GM12878 (cell line): ENCODE data around the gene MAP1LC3B. TPM values are rescaled to one million over a fixed set of nuclear protein-coding genes. Genes with fewer than 3 reads are reported as not detected.

Source experiments
- ATAC-seq: fragments of 200-7000 bp; cut with Tn5 transposase; 3 replicates; pipeline ENCODE4 v1.9.1; 2020; ENCODE audit warnings: mild to moderate bottlenecking, moderate library complexity
- BruUV-seq: library from RNA; stranded (reverse); fragments of 400-500 nt; replicated peaks from 2 replicates; lab custom pipeline; 2021; lab: Mats Ljungman, UMichigan
- CTCF ChIA-PET: fragments of 300-600 bp; sonication (Branson Sonifier 250); formaldehyde crosslinking; extraction: SDS; loops from one replicate; lab custom pipeline; 2021; ENCODE audit warnings: inconsistent platforms; lab: Yijun Ruan, JAX
- POLR2A ChIA-PET: fragments of 350-600 bp; formaldehyde crosslinking; extraction: SDS; loops from one replicate; lab custom pipeline; 2021; ENCODE audit warnings: inconsistent platforms; lab: Charles Lee
- RAD21 ChIA-PET: fragments of 300-600 bp; sonication (Branson Sonifier 250); formaldehyde crosslinking; loops from one replicate; lab custom pipeline; 2023; ENCODE audit warnings: antibody characterized with exemption; ENCODE audit not compliant: unreplicated experiment; lab: Charles Lee
- SMC1A ChIA-PET: fragments of 300-600 bp; sonication (Branson Sonifier 250); formaldehyde crosslinking; loops from one replicate; lab custom pipeline; 2023; ENCODE audit not compliant: unreplicated experiment, uncharacterized antibody; lab: Charles Lee
- DNase-seq: peaks from one replicate; pipeline ENCODE4 v3.0.0-alpha.2; 2011; ENCODE audit warnings: low read depth, low spot score
- FAIRE-seq: peaks from 3 replicates; lab custom pipeline; 2011; peaks lifted over from hg19 to GRCh38; lab: Jason Lieb, UNC
- H2AFZ ChIP-seq: 2 replicates; pipeline ENCODE4 v1.6.0; 2011; ENCODE audit warnings: low read depth, low read length, control low read depth; ENCODE audit not compliant: control insufficient read depth
- H3K27ac ChIP-seq: 2 replicates; pipeline ENCODE4 v1.5.1; 2011; ENCODE audit warnings: control low read depth; ENCODE audit not compliant: control insufficient read depth, insufficient read depth
- H3K27me3 ChIP-seq, 2 experiments: replicated peaks in 1 of 2; 2 replicates each; pipeline versions ENCODE4 v1.6.0 to v1.6.1; 2011; ENCODE audit warnings: low read length in 1 of 2; ENCODE audit not compliant: control insufficient read depth in 2 of 2, insufficient read depth in 2 of 2
- H3K36me3 ChIP-seq, 2 experiments: 2 replicates each; pipeline ENCODE4 v1.5.1; 2011; ENCODE audit warnings: low read length in 1 of 2; ENCODE audit not compliant: control insufficient read depth in 2 of 2, insufficient read depth in 2 of 2
- H3K4me1 ChIP-seq: 2 replicates; pipeline ENCODE4 v1.6.1; 2011; ENCODE audit warnings: mild to moderate bottlenecking, low read length, moderate library complexity, mixed read lengths; ENCODE audit not compliant: control insufficient read depth, insufficient read depth
- H3K4me2 ChIP-seq: 2 replicates; pipeline ENCODE4 v1.6.0; 2011; ENCODE audit warnings: control low read depth; ENCODE audit not compliant: control insufficient read depth, insufficient read depth
- H3K4me3 ChIP-seq: fragments of 200-600 bp; sonication (generic); 2 replicates; pipeline ENCODE4 v1.5.1; 2016
- H3K79me2 ChIP-seq: 2 replicates; pipeline ENCODE4 v1.6.0; 2011; ENCODE audit warnings: low read length; ENCODE audit not compliant: control insufficient read depth, insufficient read depth
- H3K9ac ChIP-seq: 2 replicates; pipeline ENCODE4 v1.8.0; 2011; ENCODE audit warnings: low read length, control low read depth, mixed read lengths; ENCODE audit not compliant: control insufficient read depth, insufficient read depth
- H3K9me3 ChIP-seq: replicated peaks from 3 replicates; pipeline ENCODE4 v1.5.1; 2011; ENCODE audit warnings: mild to moderate bottlenecking, low read length; ENCODE audit not compliant: control insufficient read depth, insufficient read depth
- H4K20me1 ChIP-seq: 2 replicates; pipeline ENCODE4 v1.6.0; 2011; ENCODE audit not compliant: control insufficient read depth, insufficient read depth
- ATF7 ChIP-seq: fragments of 450-650 bp; IDR thresholded peaks from 2 replicates; pipeline ENCODE4 v1.6.1; 2016; ENCODE audit warnings: low read depth, mild to moderate bottlenecking
- GATAD2B ChIP-seq: fragments of 450-650 bp; conservative IDR thresholded peaks from 2 replicates; pipeline ENCODE4 v1.6.1; 2017; ENCODE audit warnings: low read depth, mild to moderate bottlenecking, moderate library complexity
- HDGF ChIP-seq: fragments of 450-650 bp; IDR thresholded peaks from 2 replicates; pipeline ENCODE4 v1.6.1; 2016; ENCODE audit warnings: antibody characterized with exemption
- KDM1A ChIP-seq: fragments of 200-600 bp; sonication (generic); IDR thresholded peaks from 2 replicates; pipeline ENCODE4 v1.6.1; 2016; ENCODE audit warnings: borderline replicate concordance
- MYC ChIP-seq: IDR thresholded peaks from 2 replicates; pipeline ENCODE4 v1.6.1; 2011; ENCODE audit warnings: mild to moderate bottlenecking, low read length, moderate library complexity, inconsistent platforms; ENCODE audit not compliant: insufficient read depth, insufficient replicate concordance, insufficient read length, severe bottlenecking
- NR2C1 ChIP-seq: fragments of 450-650 bp; IDR thresholded peaks from 2 replicates; pipeline ENCODE4 v1.6.1; 2017; ENCODE audit warnings: antibody characterized with exemption, mild to moderate bottlenecking, moderate library complexity
- RAD21 ChIP-seq: IDR thresholded peaks from 2 replicates; pipeline ENCODE4 v1.6.1; 2011; ENCODE audit warnings: mild to moderate bottlenecking, low read depth, low read length, moderate library complexity; ENCODE audit not compliant: insufficient read depth
- SMC3 ChIP-seq: IDR thresholded peaks from 2 replicates; pipeline ENCODE4 v1.6.1; 2011; ENCODE audit warnings: low read length, improper control_type of control experiment, borderline replicate concordance
- SUPT20H ChIP-seq: IDR thresholded peaks from 2 replicates; pipeline ENCODE4 v1.6.1; 2011; ENCODE audit warnings: low read depth, mild to moderate bottlenecking, low read length, moderate library complexity, borderline replicate concordance; ENCODE audit not compliant: control insufficient read depth
- USF1 ChIP-seq: IDR thresholded peaks from 2 replicates; pipeline ENCODE4 v1.6.1; 2011; ENCODE audit warnings: borderline replicate concordance, low read depth, mild to moderate bottlenecking, moderate library complexity, mixed read lengths, low read length; ENCODE audit not compliant: insufficient read depth; ENCODE audit errors: extremely low read length
- WRNIP1 ChIP-seq: IDR thresholded peaks from 2 replicates; pipeline ENCODE4 v1.6.1; 2011; ENCODE audit warnings: low read depth, low read length, improper control_type of control experiment, borderline replicate concordance
- WGBS: methylation state at CpG from one replicate; pipeline ENCODE4 v1.1.6; 2016; ENCODE audit warnings: low lambda C conversion rate; ENCODE audit not compliant: insufficient replicate concordance, insufficient coverage; ENCODE audit errors: missing lambda C conversion rate; 5-methylcytosine and 5-hydroxymethylcytosine counted together
- in situ Hi-C: fragments of 300-500 bp; cut with MboI; formaldehyde crosslinking; loops from 9 replicates; pipeline ENCODE4 v1.14.3; 2018; ENCODE audit warnings: mixed read lengths
- intact Hi-C: fragments of 100-400 bp; cut with micrococcal nuclease; formaldehyde crosslinking; loops from one replicate; pipeline ENCODE4 v1.14.2; 2022; ENCODE audit not compliant: unreplicated experiment
- polyA plus RNA-seq, 11 experiments: library from polyadenylated mRNA; depleted of rRNA in 4 of 11; unstranded in 6 of 11; stranded (reverse) in 5 of 11; fragments of >200 nt; fragmentation: Nextera tagmentation in 4 of 11; fragmentation: Illumina TruSeq in 1 of 11; extraction: Ambion mirVana in 4 of 11; extraction: Trizol in 1 of 11; gene quantifications; 1 replicate in 1 of 11; 2 replicates in 10 of 11; pipeline versions ENCODE4 v1.2.1 to v1.2.3, GENCODE V29; 2011 to 2016; ENCODE audit warnings: inconsistent platforms in 2 of 11, missing spikeins in 2 of 11, low read depth in 1 of 11
- total RNA-seq, 4 experiments: library from RNA; depleted of rRNA in 3 of 4; stranded (reverse); fragments of >200 nt in 3 of 4; fragmentation: Illumina TruSeq in 1 of 4; extraction: Trizol in 1 of 4; gene quantifications; 2 replicates each; pipeline versions ENCODE4 v1.2.1 to v1.2.3, GENCODE V29; 2013 to 2021

The MAP1LC3B gene
- total and polyA plus RNA-seq, 10 of the 15 experiments (the other 5 are each of a cell fraction or from before 2014, with no cell fraction given) = 6.1 to 42.8 (median 13.7) TPM

GRCh38 chr16:87411375-87412271, 19.5 kb downstream of the MAP1LC3B start:
- no peak for DNase-seq
- Histone ChIP-seq H3K9ac (no peak overlapping the region), H2AFZ (no peak overlapping the region)
- TF ChIP-seq GATAD2B (no peak), RAD21 (no peak), MYC (no peak), KDM1A (no peak), HDGF (no peak), SMC3 (no peak), SUPT20H (no peak), USF1 (no peak), ATF7 (no peak), WRNIP1 (no peak), NR2C1 (no peak)
- TF ChIP-seq, all 136 proteins: peak for 0
- ChIA-PET CTCF (no interaction called here), SMC1A (no interaction called here), RAD21 (no interaction called here), POLR2A (no interaction called here)
- BruUV-seq = no TSS peak
- FAIRE-seq = no peak
- Histone ChIP-seq H3K9me3 (no peaks in the 10 kb centered on the region; the same call in 2 of the 3 replicates), H3K79me2 (no peaks in the 10 kb centered on the region), H3K27me3 (peaks cover 0 to 5% of the 10 kb centered on the region in 2 experiments; a peak in 2 of 4 replicates), H3K4me1 (peaks cover 11% of the 10 kb centered on the region), H3K4me3 (no peak overlapping the region), H4K20me1 (no peaks in the 10 kb centered on the region; the same call in none of the 2 replicates), H3K36me3 (no peaks in the 10 kb centered on the region), H3K27ac (no peak overlapping the region), H3K4me2 (no peak overlapping the region)
- intact Hi-C loops = no loop called here
- ATAC-seq = no peak
- in situ Hi-C loops = no loop called here
- 81% methylated on average over 37 of the region's 49 CpGs for WGBS
